CD8-positive, alpha-beta memory T cell (primary cell): ENCODE data around the gene NSMF. TPM values are rescaled to one million over a fixed set of nuclear protein-coding genes. Genes with fewer than 3 reads are reported as not detected.
A peak's percentile ranks its signal among the peaks of the same experiment; 100 is the strongest.

Experiments
- CTCF ChIA-PET: fragments of 350-600 bp; sonication (Branson Sonifier 250); formaldehyde crosslinking; loops from one replicate; lab custom pipeline; 2021; ENCODE audit warnings: antibody characterized with exemption; lab: Charles Lee
- POLR2A ChIA-PET: fragments of 350-600 bp; sonication (Branson Sonifier 250); formaldehyde crosslinking; loops from one replicate; lab custom pipeline; 2021; ENCODE audit warnings: antibody characterized with exemption; lab: Charles Lee
- DNase-seq, 5 donors: peaks; one replicate each; pipeline versions ENCODE4 v3.0.0 to v3.0.0-alpha.2; 2020 to 2022; ENCODE audit warnings: mixed read lengths in 1 of 5
- H3K27ac ChIP-seq: one replicate; pipeline ENCODE4 v1.7.0; 2013; ENCODE audit warnings: low read depth, mild to moderate bottlenecking, low read length, moderate library complexity
- H3K27me3 ChIP-seq: 2 replicates; pipeline ENCODE4 v1.7.0; 2013; ENCODE audit warnings: low read length, mild to moderate bottlenecking; ENCODE audit not compliant: insufficient read depth, poor library complexity, severe bottlenecking
- H3K36me3 ChIP-seq: 2 replicates; pipeline ENCODE4 v1.7.0; 2013; ENCODE audit warnings: mild to moderate bottlenecking, low read length, moderate library complexity; ENCODE audit not compliant: insufficient read depth
- H3K4me1 ChIP-seq: 2 replicates; pipeline ENCODE4 v1.7.0; 2013; ENCODE audit warnings: mild to moderate bottlenecking, low read length, moderate library complexity; ENCODE audit not compliant: insufficient read depth
- H3K4me3 ChIP-seq: 2 replicates; pipeline ENCODE4 v1.7.0; 2013; ENCODE audit warnings: mild to moderate bottlenecking, low read length
- H3K9me3 ChIP-seq: 2 replicates; pipeline ENCODE4 v1.7.0; 2013; ENCODE audit warnings: mild to moderate bottlenecking, low read length
- H3K27ac Mint-ChIP-seq, 8 donors: one replicate each; pipeline ENCODE4 v1.8.0; 2020 to 2021; ENCODE audit warnings: mixed read lengths in 8 of 8, mild to moderate bottlenecking in 6 of 8, inconsistent platforms in 3 of 8, moderate library complexity in 3 of 8
- H3K27me3 Mint-ChIP-seq, 2 donors: one replicate each; pipeline ENCODE4 v1.8.0; 2020 to 2021; ENCODE audit warnings: mixed read lengths in 2 of 2, mild to moderate bottlenecking in 1 of 2, moderate library complexity in 1 of 2
- H3K36me3 Mint-ChIP-seq, 3 donors: one replicate each; pipeline ENCODE4 v1.8.0; 2020 to 2021; ENCODE audit warnings: mixed read lengths in 3 of 3, inconsistent platforms in 1 of 3, mild to moderate bottlenecking in 1 of 3
- H3K4me1 Mint-ChIP-seq, 3 donors: one replicate each; pipeline ENCODE4 v1.8.0; 2020 to 2021; ENCODE audit warnings: mixed read lengths in 3 of 3, inconsistent platforms in 1 of 3, mild to moderate bottlenecking in 1 of 3
- H3K4me3 Mint-ChIP-seq, 7 donors: one replicate each; pipeline ENCODE4 v1.8.0; 2020 to 2021; ENCODE audit warnings: mixed read lengths in 7 of 7, mild to moderate bottlenecking in 6 of 7, moderate library complexity in 4 of 7, inconsistent platforms in 2 of 7
- H3K9me3 Mint-ChIP-seq, 5 donors: one replicate each; pipeline ENCODE4 v1.8.0; 2020 to 2022; ENCODE audit warnings: mixed read lengths in 5 of 5, mild to moderate bottlenecking in 3 of 5, moderate library complexity in 2 of 5, inconsistent platforms in 1 of 5
- polyA plus RNA-seq: library from polyadenylated mRNA; unstranded; fragments of 300-500 nt; fragmentation: Illumina TruSeq; gene quantifications from one replicate; pipeline ENCODE4 v1.2.3, GENCODE V29; 2021
- total RNA-seq, 2 experiments: library from RNA; stranded (reverse); gene quantifications; one replicate each; pipeline ENCODE4 v1.2.3, GENCODE V29; 2021

The NSMF gene
- total and polyA plus RNA-seq, 3 experiments from 2014 or later = 15.4 to 42.8 (median 40.9) TPM

DNA sequence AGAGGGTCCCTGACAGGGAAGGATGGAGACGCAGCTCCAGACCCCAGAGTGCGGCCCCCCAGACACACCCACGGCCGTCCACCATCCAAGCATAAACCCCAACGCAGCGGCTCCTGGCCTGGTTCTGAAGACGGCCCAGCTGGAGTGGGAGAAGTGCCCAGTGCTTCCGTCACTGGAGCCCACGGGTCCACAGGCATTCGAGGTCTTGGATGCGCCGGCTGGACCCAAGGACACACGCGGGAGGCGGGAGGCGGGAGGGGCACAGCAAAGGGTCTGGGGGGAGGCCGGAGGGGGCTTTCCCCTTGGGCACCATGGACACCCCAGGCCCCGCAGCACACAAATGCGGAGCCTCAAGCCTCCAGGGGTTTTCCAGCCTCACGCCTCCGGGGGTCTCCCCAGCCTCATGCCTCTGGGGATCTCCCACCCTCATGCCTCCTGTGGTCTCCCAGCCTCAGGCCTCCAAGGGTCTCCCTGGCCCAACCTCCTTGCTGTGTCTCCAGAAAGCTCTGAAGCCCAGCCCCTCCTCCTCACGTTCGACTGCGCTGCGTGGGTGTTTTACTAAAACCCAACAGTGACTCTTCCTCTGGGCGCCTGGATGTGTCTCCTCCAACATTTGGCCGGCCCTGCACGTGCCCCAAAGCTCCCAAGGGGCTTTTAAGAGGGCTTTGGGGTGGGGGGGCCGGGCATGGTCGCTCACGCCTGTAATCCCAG lies 51.4 kb downstream of the NSMF start:
- Histone ChIP-seq H3K36me3 (no peaks in the 10 kb centered on the region), H3K27me3 (no peaks in the 10 kb centered on the region), H3K27ac (no peak overlapping the region), H3K4me1 (peaks cover 15% of the 10 kb centered on the region), H3K9me3 (no peaks in the 10 kb centered on the region), H3K4me3 (no peak overlapping the region)
- Mint-ChIP-seq H3K9me3 (no peaks in the 10 kb centered on the region), H3K27ac (no peak overlapping the region), H3K27me3 (peaks cover 0 to 2% of the 10 kb centered on the region in 2 donors), H3K4me1 (peaks cover 3 to 15% (median 4%) of the 10 kb centered on the region in 3 donors), H3K36me3 (no peaks in the 10 kb centered on the region), H3K4me3 (peak overlapping the region in 1 of 7 donors; percentile 32)
- ChIA-PET CTCF (no interaction called here), POLR2A (no interaction called here)
- DNase-seq = no peak

DNA sequence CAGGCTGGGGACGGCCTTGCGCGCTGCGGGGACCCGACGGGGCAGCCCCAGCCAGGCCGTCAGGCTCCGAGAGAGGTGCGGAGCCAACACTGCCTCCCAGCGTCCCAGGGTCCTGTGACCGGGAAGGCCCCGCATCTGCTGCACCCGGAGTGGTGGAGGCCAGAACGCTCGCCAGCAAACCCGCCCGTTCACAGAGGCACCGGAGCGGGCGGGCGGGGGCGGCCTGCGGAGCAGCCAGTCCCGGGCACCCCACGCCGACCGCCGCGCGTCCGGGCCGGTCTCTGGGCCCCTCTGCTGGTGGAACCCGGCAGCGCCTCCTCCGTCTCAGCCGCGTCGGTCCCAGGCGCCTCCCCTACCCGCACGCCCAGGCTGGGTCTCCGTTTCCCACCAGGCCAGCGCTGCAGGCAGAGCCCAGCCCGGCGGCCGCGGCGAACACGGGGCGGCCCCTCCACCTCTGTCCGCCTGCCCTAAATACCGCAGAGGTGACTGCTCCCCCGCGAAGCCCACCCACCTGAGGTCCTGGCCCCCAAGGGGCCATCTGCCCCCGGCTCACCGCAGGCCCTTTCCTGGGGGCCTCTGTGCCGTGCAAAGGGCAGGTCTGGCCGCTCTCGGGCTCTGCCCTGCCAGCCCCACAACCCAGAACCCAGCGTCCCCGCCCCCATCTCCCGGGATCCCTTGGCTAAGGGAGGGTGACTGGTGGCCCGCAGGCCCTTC lies 52.1 kb downstream of the NSMF start:
- peak in 4 of 5 donors; percentile 17 to 69 (median 32) for DNase-seq
- no peaks in the 10 kb centered on the region for H3K9me3 ChIP-seq
- no peak overlapping the region for H3K4me3 Mint-ChIP-seq
- H3K36me3 ChIP-seq = no peaks in the 10 kb centered on the region
- H3K4me3 ChIP-seq = no peak overlapping the region
- H3K27ac ChIP-seq = no peak overlapping the region
- H3K4me1 Mint-ChIP-seq = peaks cover 3 to 10% (median 4%) of the 10 kb centered on the region in 3 donors
- peaks cover 0 to 2% of the 10 kb centered on the region in 2 donors for H3K27me3 Mint-ChIP-seq
- H3K27me3 ChIP-seq = no peaks in the 10 kb centered on the region
- H3K9me3 Mint-ChIP-seq = no peaks in the 10 kb centered on the region
- peaks cover 15% of the 10 kb centered on the region for H3K4me1 ChIP-seq
- CTCF ChIA-PET = no interaction called here
- POLR2A ChIA-PET = no interaction called here
- H3K27ac Mint-ChIP-seq = no peak overlapping the region
- H3K36me3 Mint-ChIP-seq = peaks cover 0 to 6% (median 6%) of the 10 kb centered on the region in 3 donors

DNA sequence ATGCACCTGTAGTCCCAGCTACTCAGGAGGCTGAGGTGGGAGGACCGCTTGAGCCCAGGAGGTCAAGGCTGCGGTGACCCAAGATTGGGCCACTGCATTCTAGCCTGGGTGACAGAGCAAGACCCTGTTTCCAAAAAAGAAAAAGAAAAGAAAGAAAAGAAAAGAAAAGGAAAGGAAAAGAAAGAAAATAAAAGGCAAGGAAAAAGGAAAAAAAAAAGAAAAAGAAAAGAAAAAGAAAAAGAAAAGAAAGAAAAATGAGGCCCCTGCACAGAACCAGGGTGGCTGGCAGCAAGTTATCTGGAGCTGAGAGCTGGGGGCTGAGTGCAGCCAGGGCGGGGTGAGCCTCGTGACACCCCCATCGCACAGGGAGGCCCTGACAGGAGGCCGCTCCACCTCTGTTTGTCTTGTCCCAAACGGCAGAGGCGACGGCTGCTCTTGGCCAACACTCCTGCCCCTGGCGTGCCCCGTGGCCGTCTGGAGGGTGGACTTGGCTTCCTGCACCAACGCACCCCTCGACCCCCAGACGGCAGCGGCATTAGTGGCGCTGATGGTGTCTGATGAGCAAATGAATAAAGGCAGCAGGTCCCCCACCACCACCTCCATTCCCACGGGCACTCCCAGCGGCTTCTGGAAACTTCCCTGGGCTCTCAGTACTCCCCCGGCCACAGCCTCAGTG lies 52.9 kb downstream of the NSMF start:
- Mint-ChIP-seq H3K27me3 (peaks cover 0 to 2% of the 10 kb centered on the region in 2 donors), H3K27ac (no peak overlapping the region), H3K4me3 (peak overlapping the region in 3 of 7 donors; percentile 35 to 56 (median 39)), H3K9me3 (no peaks in the 10 kb centered on the region), H3K4me1 (peaks cover 3 to 6% (median 4%) of the 10 kb centered on the region in 3 donors), H3K36me3 (peaks cover 0 to 6% (median 6%) of the 10 kb centered on the region in 3 donors)
- no peaks in the 10 kb centered on the region for H3K27me3 ChIP-seq
- no peak overlapping the region for H3K27ac ChIP-seq
- ChIA-PET POLR2A (no interaction called here), CTCF (no interaction called here)
- no peaks in the 10 kb centered on the region for H3K36me3 ChIP-seq
- H3K9me3 ChIP-seq = no peaks in the 10 kb centered on the region
- H3K4me3 ChIP-seq = no peak overlapping the region
- peaks cover 13% of the 10 kb centered on the region for H3K4me1 ChIP-seq
- DNase-seq = no peak

- Mint-ChIP-seq H3K27me3 (peaks cover 0 to 2% of the 10 kb centered on the region in 2 donors), H3K36me3 (peaks cover 0 to 6% (median 6%) of the 10 kb centered on the region in 3 donors), H3K4me3 (peak overlapping the region in 2 of 7 donors; percentile 32 to 39)
Observed at GRCh38 chr9:137405677-137406081, 53.5 kb downstream of the NSMF start.

DNA sequence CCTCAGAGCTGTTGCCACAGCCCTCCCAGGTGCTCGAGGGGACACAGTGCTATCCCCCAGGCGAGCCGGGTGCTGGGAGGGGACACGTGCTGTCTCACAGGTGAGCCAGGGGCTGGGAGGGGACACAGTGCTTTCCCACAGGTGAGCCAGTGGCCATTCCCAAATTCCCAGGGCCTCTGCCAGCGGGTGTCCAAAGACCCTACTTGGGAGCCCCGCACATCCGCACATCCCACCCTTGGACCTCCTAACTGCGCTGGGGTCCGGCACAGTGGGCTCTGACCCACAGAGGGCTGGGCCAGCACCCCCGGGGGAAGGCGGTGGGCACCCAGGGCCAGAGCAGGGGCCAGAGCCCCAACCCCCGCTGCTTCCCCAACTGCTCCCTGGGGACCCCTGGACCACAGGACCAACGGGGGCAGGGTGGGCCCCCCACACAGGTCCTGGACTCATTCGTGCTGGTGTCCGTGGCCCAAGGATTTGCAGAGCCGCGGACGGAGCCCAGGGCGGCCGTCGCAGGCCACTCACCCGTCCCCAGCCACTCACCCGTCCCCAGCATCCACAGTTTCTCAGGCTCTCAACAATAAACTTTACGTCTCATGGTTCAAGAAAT lies 54.1 kb downstream of the NSMF start:
- no peak overlapping the region for H3K27ac ChIP-seq
- ChIA-PET POLR2A (no interaction called here), CTCF (no interaction called here)
- H3K4me3 ChIP-seq = no peak overlapping the region
- peaks cover 0 to 9% (median 8%) of the 10 kb centered on the region in 3 donors for H3K36me3 Mint-ChIP-seq
- no peak for DNase-seq
- no peaks in the 10 kb centered on the region for H3K27me3 ChIP-seq
- no peak overlapping the region for H3K4me3 Mint-ChIP-seq
- H3K27me3 Mint-ChIP-seq = peaks cover 0 to 2% of the 10 kb centered on the region in 2 donors
- no peaks in the 10 kb centered on the region for H3K9me3 ChIP-seq
- H3K4me1 ChIP-seq = peaks cover 6% of the 10 kb centered on the region
- H3K27ac Mint-ChIP-seq = no peak overlapping the region
- H3K9me3 Mint-ChIP-seq = no peaks in the 10 kb centered on the region
- H3K36me3 ChIP-seq = no peaks in the 10 kb centered on the region
- peaks cover 1 to 4% (median 3%) of the 10 kb centered on the region in 3 donors for H3K4me1 Mint-ChIP-seq

More at GRCh38 chr9:137405677-137406081, 53.5 kb downstream of the NSMF start:
- POLR2A ChIA-PET = no interaction called here
- DNase-seq = no peak
- H3K27ac Mint-ChIP-seq = no peak overlapping the region
- Histone ChIP-seq H3K4me1 (peaks cover 8% of the 10 kb centered on the region), H3K9me3 (no peaks in the 10 kb centered on the region), H3K27ac (no peak overlapping the region), H3K27me3 (no peaks in the 10 kb centered on the region), H3K36me3 (no peaks in the 10 kb centered on the region), H3K4me3 (no peak overlapping the region)
- no peaks in the 10 kb centered on the region for H3K9me3 Mint-ChIP-seq
- H3K4me1 Mint-ChIP-seq = peaks cover 3 to 6% (median 4%) of the 10 kb centered on the region in 3 donors
- CTCF ChIA-PET = no interaction called here

- H3K27me3 Mint-ChIP-seq = peaks cover 0 to 2% of the 10 kb centered on the region in 2 donors
- H3K27ac ChIP-seq = no peak overlapping the region
- H3K27ac Mint-ChIP-seq = no peak overlapping the region
- CTCF ChIA-PET = no interaction called here
- no peaks in the 10 kb centered on the region for H3K27me3 ChIP-seq
- H3K4me3 Mint-ChIP-seq = no peak overlapping the region
- POLR2A ChIA-PET = no interaction called here
- H3K36me3 ChIP-seq = no peaks in the 10 kb centered on the region
- no peak for DNase-seq
- no peak overlapping the region for H3K4me3 ChIP-seq
- H3K9me3 ChIP-seq = no peaks in the 10 kb centered on the region
- H3K9me3 Mint-ChIP-seq = no peaks in the 10 kb centered on the region
- peaks cover 0 to 10% (median 9%) of the 10 kb centered on the region in 3 donors for H3K36me3 Mint-ChIP-seq
- H3K4me1 ChIP-seq = peaks cover 6% of the 10 kb centered on the region
- peaks cover 1 to 6% (median 5%) of the 10 kb centered on the region in 3 donors for H3K4me1 Mint-ChIP-seq
Observed at GRCh38 chr9:137403269-137403668, 55.9 kb downstream of the NSMF start.

- CTCF ChIA-PET = no interaction called here
- no peak for DNase-seq
- Mint-ChIP-seq H3K27me3 (peaks cover 0 to 2% of the 10 kb centered on the region in 2 donors), H3K9me3 (no peaks in the 10 kb centered on the region), H3K27ac (no peak overlapping the region), H3K4me3 (no peak overlapping the region), H3K36me3 (peaks cover 0 to 10% (median 9%) of the 10 kb centered on the region in 3 donors), H3K4me1 (peaks cover 4 to 9% (median 8%) of the 10 kb centered on the region in 3 donors)
- POLR2A ChIA-PET = no interaction called here
- Histone ChIP-seq H3K4me1 (peaks cover 6% of the 10 kb centered on the region), H3K27ac (no peak overlapping the region), H3K9me3 (no peaks in the 10 kb centered on the region), H3K36me3 (no peaks in the 10 kb centered on the region), H3K27me3 (no peaks in the 10 kb centered on the region), H3K4me3 (no peak overlapping the region)
Observed at GRCh38 chr9:137402746-137403145, 56.4 kb downstream of the NSMF start.
